Endothelial cell of umbilical vein (primary cell): ENCODE results near the gene KRT81. TPM values are rescaled to one million over a fixed set of nuclear protein-coding genes. Genes with fewer than 3 reads are reported as not detected.

Source experiments
- BruUV-seq: library from RNA; stranded (reverse); fragments of 400-500 nt; replicated peaks from 2 replicates; lab custom pipeline; 2021; lab: Mats Ljungman, UMichigan
- CTCF ChIA-PET: fragments of 300-600, 350-600 bp; sonication (Branson Sonifier 250); formaldehyde crosslinking; loops from one replicate; lab custom pipeline; 2021; ENCODE audit warnings: antibody characterized with exemption, inconsistent platforms; lab: Charles Lee
- POLR2A ChIA-PET: fragments of 300-600, 350-600 bp; sonication (Branson Sonifier 250); formaldehyde crosslinking; loops from one replicate; lab custom pipeline; 2021; ENCODE audit warnings: antibody characterized with exemption, inconsistent platforms; lab: Charles Lee
- DNase-seq: peaks from one replicate; pipeline ENCODE4 v3.0.0-alpha.2; 2011; ENCODE audit warnings: low read depth, low spot score
- FAIRE-seq: peaks from 2 replicates; lab custom pipeline; 2011; peaks lifted over from hg19 to GRCh38; lab: Jason Lieb, UNC
- H2AFZ ChIP-seq: 2 replicates; pipeline ENCODE4 v1.6.0; 2012; ENCODE audit warnings: low read depth, low read length, control low read depth, inconsistent platforms
- H3K27ac ChIP-seq: 2 replicates; pipeline ENCODE4 v1.5.1; 2011; ENCODE audit warnings: low read depth, mild to moderate bottlenecking, control low read depth, low read length, moderate library complexity; ENCODE audit not compliant: insufficient read depth
- H3K27me3 ChIP-seq, 2 experiments: 2 replicates each; pipeline versions ENCODE4 v1.6.0 to v1.6.1; 2011; ENCODE audit warnings: low read length in 2 of 2, mixed read lengths in 1 of 2; ENCODE audit not compliant: control insufficient read depth in 2 of 2, insufficient read depth in 2 of 2
- H3K36me3 ChIP-seq, 2 experiments: 2 replicates in 1 of 2; 3 replicates in 1 of 2; pipeline ENCODE4 v1.5.1; 2011; ENCODE audit warnings: low read length in 2 of 2, mild to moderate bottlenecking in 1 of 2, moderate library complexity in 1 of 2; ENCODE audit not compliant: control insufficient read depth in 2 of 2, insufficient read depth in 2 of 2; ENCODE audit errors: extremely low read depth in 1 of 2
- H3K4me1 ChIP-seq: 3 replicates; pipeline ENCODE4 v1.5.1; 2011; ENCODE audit warnings: mild to moderate bottlenecking, low read length; ENCODE audit not compliant: control insufficient read depth, insufficient read depth; ENCODE audit errors: extremely low read depth
- H3K4me2 ChIP-seq: 2 replicates; pipeline ENCODE4 v1.6.1; 2011; ENCODE audit warnings: low read length, control low read depth, mixed read lengths; ENCODE audit not compliant: insufficient read depth
- H3K4me3 ChIP-seq, 3 experiments: fragments of 200-600 bp in 1 of 3; sonication (generic), shearing (Covaris generic) in 1 of 3; replicated peaks in 1 of 3; 2 replicates each; pipeline ENCODE4 v1.5.1; 2011 to 2016; ENCODE audit warnings: control low read depth in 3 of 3, low read length in 3 of 3, mild to moderate bottlenecking in 2 of 3, inconsistent platforms in 1 of 3, low read depth in 1 of 3, moderate library complexity in 1 of 3; ENCODE audit not compliant: insufficient read depth in 1 of 3
- H3K79me2 ChIP-seq: 2 replicates; pipeline ENCODE4 v1.6.0; 2012; ENCODE audit warnings: low read length, inconsistent platforms; ENCODE audit not compliant: control insufficient read depth, insufficient read depth
- H3K9ac ChIP-seq: replicated peaks from 2 replicates; pipeline ENCODE3; 2011; ENCODE audit warnings: low read length, control low read depth; ENCODE audit not compliant: insufficient read depth; ENCODE audit errors: extremely low read depth
- H3K9me1 ChIP-seq: replicated peaks from 3 replicates; pipeline ENCODE4 v1.6.0; 2011; ENCODE audit warnings: mild to moderate bottlenecking, low read length; ENCODE audit not compliant: control insufficient read depth, insufficient read depth; ENCODE audit errors: extremely low read depth
- H3K9me3 ChIP-seq: replicated peaks from 2 replicates; pipeline ENCODE4 v1.5.1; 2012; ENCODE audit warnings: low read length, inconsistent platforms; ENCODE audit not compliant: control insufficient read depth, insufficient read depth
- H4K20me1 ChIP-seq: replicated peaks from 2 replicates; pipeline ENCODE3; 2011; ENCODE audit warnings: mild to moderate bottlenecking, low read length; ENCODE audit not compliant: control insufficient read depth, insufficient read depth; ENCODE audit errors: extremely low read depth
- CTCF ChIP-seq, 2 donors: IDR thresholded peaks; 1 replicate in 1 of 2; 2 replicates in 1 of 2; pipeline ENCODE4 v1.5.1; 2011; ENCODE audit warnings: low read length in 2 of 2, mild to moderate bottlenecking in 2 of 2, moderate library complexity in 2 of 2, control low read depth in 1 of 2, inconsistent platforms in 1 of 2, low read depth in 1 of 2; ENCODE audit not compliant: insufficient read depth in 1 of 2; ENCODE audit errors: extremely low read depth in 1 of 2
- EZH2 ChIP-seq: IDR thresholded peaks from 2 replicates; pipeline ENCODE4 v1.6.1; 2012; ENCODE audit warnings: borderline replicate concordance, low read depth, mild to moderate bottlenecking, moderate library complexity, low read length, inconsistent platforms; ENCODE audit not compliant: severe bottlenecking
- FOS ChIP-seq: IDR thresholded peaks from 2 replicates; pipeline ENCODE4 v1.6.1; 2011; ENCODE audit warnings: mild to moderate bottlenecking, low read length, moderate library complexity, borderline replicate concordance; ENCODE audit not compliant: insufficient read depth
- GATA2 ChIP-seq: IDR thresholded peaks from 2 replicates; pipeline ENCODE4 v1.7.0; 2011; ENCODE audit warnings: low read depth, mild to moderate bottlenecking, moderate library complexity, mixed read lengths, low read length; ENCODE audit not compliant: insufficient read length, insufficient read depth
- JUN ChIP-seq: IDR thresholded peaks from 2 replicates; pipeline ENCODE4 v1.6.1; 2011; ENCODE audit warnings: borderline replicate concordance, low read depth; ENCODE audit not compliant: insufficient read length, insufficient read depth
- MAX ChIP-seq: IDR thresholded peaks from 2 replicates; pipeline ENCODE4 v1.6.1; 2011; ENCODE audit not compliant: insufficient read depth, insufficient read length
- MYC ChIP-seq: IDR thresholded peaks from one replicate; pipeline ENCODE4 v1.6.1; 2011; ENCODE audit warnings: mild to moderate bottlenecking, low read depth, low read length
- POLR2A ChIP-seq: IDR thresholded peaks from 2 replicates; pipeline ENCODE4 v1.6.1; 2012; ENCODE audit warnings: low read depth, mild to moderate bottlenecking, control low read depth, low read length
- POLR2AphosphoS5 ChIP-seq: IDR thresholded peaks from 2 replicates; pipeline ENCODE4 v1.6.1; 2012; ENCODE audit warnings: low read depth, mild to moderate bottlenecking, control low read depth, low read length, moderate library complexity; ENCODE audit not compliant: insufficient read depth
- dilution Hi-C: fragments of 300-500 bp; cut with MboI; formaldehyde crosslinking; loops from one replicate; pipeline ENCODE4 v1.15.0; 2019; ENCODE audit warnings: low sequenced_read_pairs; ENCODE audit not compliant: extremely low pct_ligation_motif_present
- intact Hi-C: fragments of 100-400 bp; cut with micrococcal nuclease; formaldehyde crosslinking; loops from one replicate; pipeline ENCODE4 v1.10.0; 2022
- polyA plus RNA-seq, 4 experiments: library from polyadenylated mRNA; depleted of rRNA in 3 of 4; stranded (reverse) in 3 of 4; unstranded in 1 of 4; fragments of >200 nt; gene quantifications; 2 replicates each; pipeline versions ENCODE4 v1.2.1 to v1.2.3, GENCODE V29; 2011 to 2012; ENCODE audit warnings: missing spikeins in 1 of 4
- total RNA-seq: library from RNA; stranded (reverse); gene quantifications from 2 replicates; pipeline ENCODE4 v1.2.3, GENCODE V29; 2021

KRT81 gene
- total and polyA plus RNA-seq, 2 donors (not counting 3 experiments of a cell fraction or from before 2014, with no cell fraction given), result not detected

GRCh38 chr12:52259657-52260243 is 31.6 kb downstream of the KRT81 start:
- no peaks in the 10 kb centered on the region for H4K20me1 ChIP-seq
- H3K27me3 ChIP-seq, result peaks cover 34 to 36% of the 10 kb centered on the region in 2 experiments
- POLR2A ChIA-PET, result no interaction called here
- H3K9ac ChIP-seq, result no peak overlapping the region
- CTCF ChIA-PET, result interaction anchor here (0.6 to 2.3 kb wide), 4 partner anchors 11 to 47 kb away, joined by 3 to 20 read pairs (median 7); no protein-coding TSS in a partner anchor
- H3K4me1 ChIP-seq, result peaks cover 2% of the 10 kb centered on the region
- DNase-seq (no peak), FAIRE-seq (no peak)
- no peak overlapping the region for H2AFZ ChIP-seq
- H3K4me2 ChIP-seq, result no peak overlapping the region
- intact Hi-C loops (no loop called here), dilution Hi-C loops (no loop called here)
- H3K36me3 ChIP-seq, result no peaks in the 10 kb centered on the region
- H3K4me3 ChIP-seq, result no peak overlapping the region
- no peaks in the 10 kb centered on the region for H3K9me1 ChIP-seq
- TF ChIP-seq MAX (no peak), FOS (no peak), MYC (no peak), GATA2 (no peak), EZH2 (no peak), POLR2A (no peak), POLR2AphosphoS5 (no peak), JUN (no peak), CTCF (IDR thresholded peaks at IDR 0.05; ENCODE audit: extremely low read depth in 1 of 2, insufficient read depth in 1 of 2, low read depth in 1 of 2, low read length in 2 of 2) (no peak)
- BruUV-seq, result no TSS peak
- H3K27ac ChIP-seq, result no peak overlapping the region
- no peaks in the 10 kb centered on the region for H3K9me3 ChIP-seq
- H3K79me2 ChIP-seq, result no peaks in the 10 kb centered on the region
